Suppressor macrophage (primary cell): ENCODE results near the gene CCN2.

ENCODE experiments used
- DNase-seq, 4 experiments: peaks; one replicate each; pipeline ENCODE4 v3.0.0-alpha.2; 2020 to 2022

The CCN2 gene

GRCh38 chr6:131963063-131963462 is 11.9 kb upstream of the CCN2 start:
- DNase-seq: no peak

- DNase-seq: no peak
Observed at GRCh38 chr6:131960371-131961133, 9.4 kb upstream of the CCN2 start.

- DNase-seq: no peak
Observed at GRCh38 chr6:131958542-131959470, 7.6 kb upstream of the CCN2 start.

- no peak for DNase-seq
Observed at GRCh38 chr6:131958095-131958494, 6.9 kb upstream of the CCN2 start.

GRCh38 chr6:131955876-131956275 is 4.7 kb upstream of the CCN2 start:
- DNase-seq: no peak

GRCh38 chr6:131955192-131955591 is 4.0 kb upstream of the CCN2 start:
- DNase-seq: no peak

GRCh38 chr6:131954775-131955107 is 3.6 kb upstream of the CCN2 start:
- no peak for DNase-seq

- DNase-seq: no peak
Observed at GRCh38 chr6:131954059-131954774, 3.0 kb upstream of the CCN2 start.

- no peak for DNase-seq
Observed at GRCh38 chr6:131952886-131953509, 1.8 kb upstream of the CCN2 start.

GRCh38 chr6:131951576-131952230 is 531 bp upstream of the CCN2 start:
- no peak for DNase-seq

- DNase-seq: peak; percentile 2 to 57 (median 36)
Observed at GRCh38 chr6:131949909-131950766, 1.0 kb downstream of the CCN2 start.

- no peak for DNase-seq
Observed at GRCh38 chr6:131949620-131949908, 1.6 kb downstream of the CCN2 start.

- DNase-seq: no peak
Observed at GRCh38 chr6:131948692-131949619, 2.2 kb downstream of the CCN2 start.

- DNase-seq: no peak
Observed at GRCh38 chr6:131947986-131948661, 3.0 kb downstream of the CCN2 start.

- DNase-seq: no peak
Observed at GRCh38 chr6:131946992-131947955, 3.9 kb downstream of the CCN2 start.

GRCh38 chr6:131946404-131946991 is 4.7 kb downstream of the CCN2 start:
- DNase-seq: no peak

GRCh38 chr6:131945971-131946370 is 5.2 kb downstream of the CCN2 start:
- no peak for DNase-seq
